Spleen (tissue), 11 donors: ENCODE results near the gene ZNF280D. TPM values are rescaled to one million over a fixed set of nuclear protein-coding genes. Genes with fewer than 3 reads are reported as not detected.

Experiments used
- DNase-seq: peaks from one replicate; pipeline ENCODE4 v3.0.0-alpha.2; 2020
- H3K27ac ChIP-seq, 8 donors: fragments of 200-600 bp; sonication (generic) in 7 of 8; 1 replicate in 4 of 8; 2 replicates in 4 of 8; pipeline versions ENCODE4 v1.5.0 to v1.8.0; 2016 to 2021; ENCODE audit warnings: inconsistent platforms in 4 of 8, mild to moderate bottlenecking in 4 of 8, moderate library complexity in 1 of 8
- H3K27me3 ChIP-seq, 7 donors: fragments of 200-600 bp; sonication (generic) in 6 of 7; replicated peaks in 1 of 7; 1 replicate in 4 of 7; 2 replicates in 3 of 7; pipeline versions ENCODE4 v1.5.0 to v1.8.0; 2016 to 2021; ENCODE audit warnings: inconsistent platforms in 3 of 7, mild to moderate bottlenecking in 1 of 7
- H3K36me3 ChIP-seq, 6 donors: fragments of 200-600 bp; sonication (generic) in 5 of 6; 1 replicate in 4 of 6; 2 replicates in 2 of 6; pipeline versions ENCODE4 v1.5.0 to v1.8.0; 2016 to 2021; ENCODE audit warnings: inconsistent platforms in 2 of 6
- H3K4me1 ChIP-seq, 6 donors: fragments of 200-600 bp; sonication (generic) in 5 of 6; 1 replicate in 3 of 6; 2 replicates in 3 of 6; pipeline versions ENCODE4 v1.5.0 to v1.8.0; 2016 to 2021; ENCODE audit warnings: inconsistent platforms in 3 of 6
- H3K4me3 ChIP-seq, 8 donors: fragments of 200-600 bp; sonication (generic) in 7 of 8; 1 replicate in 4 of 8; 2 replicates in 4 of 8; pipeline versions ENCODE4 v1.5.0 to v1.8.0; 2016 to 2021; ENCODE audit warnings: inconsistent platforms in 4 of 8, mild to moderate bottlenecking in 4 of 8, moderate library complexity in 2 of 8
- H3K9me3 ChIP-seq, 8 donors: fragments of 200-600 bp; sonication (generic) in 7 of 8; 1 replicate in 4 of 8; 2 replicates in 4 of 8; pipeline versions ENCODE4 v1.5.0 to v1.8.0; 2016 to 2021; ENCODE audit warnings: inconsistent platforms in 4 of 8
- POLR2A ChIP-seq, 3 donors: fragments of 450-650 bp; IDR thresholded peaks; one replicate each; pipeline ENCODE4 v1.5.1; 2017; ENCODE audit warnings: antibody characterized with exemption in 3 of 3, mild to moderate bottlenecking in 1 of 3
- POLR2AphosphoS5 ChIP-seq, 3 donors: sonication (generic); formaldehyde crosslinking; IDR thresholded peaks; one replicate each; pipeline ENCODE4 v1.5.1; 2017; ENCODE audit warnings: antibody characterized with exemption in 3 of 3
- WGBS, 5 donors: extraction: QIAGEN DNeasy Blood & Tissue Kit in 3 of 5; methylation state at CpG; one replicate each; pipeline versions ENCODE4 v1.1.5 to v1.1.7; 2013 to 2018; 5-methylcytosine and 5-hydroxymethylcytosine counted together
- intact Hi-C: fragments of 100-400 bp; cut with DNase I; formaldehyde crosslinking; loops from one replicate; pipeline ENCODE4 v1.15.0; 2023; ENCODE audit warnings: low total_unique reads
- polyA plus RNA-seq, 3 donors: library from polyadenylated mRNA; stranded (reverse); fragments of 200-250 nt; gene quantifications; one replicate each; pipeline ENCODE4 v1.2.1, GENCODE V29; 2013
- total RNA-seq, 7 donors: library from RNA; depleted of rRNA in 3 of 7; stranded (reverse); fragments of >200 nt in 3 of 7; fragmentation: NEBNext Ultra II Directional in 4 of 7; extraction: Animal tissue kit (Norgen Biotek cat#: 25700) in 4 of 7; gene quantifications; one replicate each; pipeline versions ENCODE4 v1.1.0 to v1.2.1, GENCODE V29; 2016 to 2021
- TF ChIP-seq, protein P1 (sequence below), 11 experiments: fragments of 200-600 bp in 7 of 11; fragments of 450-650 bp in 4 of 11; sonication (generic) in 4 of 11; IDR thresholded peaks in 8 of 11; conservative IDR thresholded peaks in 3 of 11; 1 replicate in 7 of 11; 2 replicates in 4 of 11; pipeline versions ENCODE4 v1.4.0 to v1.8.0; 2016 to 2021; ENCODE audit warnings: antibody characterized with exemption in 11 of 11, inconsistent platforms in 4 of 11, mild to moderate bottlenecking in 1 of 11
- donor health status: healthy with polysubstance abuse.
- donor health status: DM: no; HTN: no; CAD: no; lungs with moderate emphysema.
- donor health status: DM: no; HTN: no; CAD: no.
- donor health status: Bipolar disorder and iron deficiency.
- donor health status: healthy.
- donor health status: DM: no; HTN: no; CAD: no.
- donor health status: DM: yes; HTN: yes; CAD: no.

Gene ZNF280D
- total and polyA plus RNA-seq, 10 donors, result 15.5 to 71.3 (median 44.4) TPM

DNA sequence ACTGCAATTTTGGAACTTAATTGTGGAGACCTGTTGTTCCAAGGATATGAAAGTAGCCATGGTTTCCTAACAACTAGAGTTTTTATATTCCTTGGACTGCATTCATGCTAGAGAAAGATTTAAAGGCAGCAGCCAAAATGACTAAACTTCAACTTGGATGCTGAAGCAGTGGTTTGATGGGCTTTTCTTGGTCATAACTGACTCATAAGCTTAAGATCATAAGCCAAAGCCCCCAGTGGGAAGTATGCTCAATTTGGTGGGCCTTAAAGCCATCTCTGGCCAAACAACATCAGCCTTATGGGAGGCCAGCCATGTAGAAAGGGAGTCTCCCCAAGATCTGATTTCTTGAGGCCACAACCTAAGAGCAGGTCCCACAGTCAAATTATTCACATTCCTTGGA is 80.2 kb downstream of the ZNF280D start:
- no peak overlapping the region for H3K27ac ChIP-seq
- H3K27me3 ChIP-seq, result no peaks in the 10 kb centered on the region
- H3K4me3 ChIP-seq, result no peak overlapping the region
- H3K9me3 ChIP-seq, result no peaks in the 10 kb centered on the region
- TF ChIP-seq, protein P1, sequence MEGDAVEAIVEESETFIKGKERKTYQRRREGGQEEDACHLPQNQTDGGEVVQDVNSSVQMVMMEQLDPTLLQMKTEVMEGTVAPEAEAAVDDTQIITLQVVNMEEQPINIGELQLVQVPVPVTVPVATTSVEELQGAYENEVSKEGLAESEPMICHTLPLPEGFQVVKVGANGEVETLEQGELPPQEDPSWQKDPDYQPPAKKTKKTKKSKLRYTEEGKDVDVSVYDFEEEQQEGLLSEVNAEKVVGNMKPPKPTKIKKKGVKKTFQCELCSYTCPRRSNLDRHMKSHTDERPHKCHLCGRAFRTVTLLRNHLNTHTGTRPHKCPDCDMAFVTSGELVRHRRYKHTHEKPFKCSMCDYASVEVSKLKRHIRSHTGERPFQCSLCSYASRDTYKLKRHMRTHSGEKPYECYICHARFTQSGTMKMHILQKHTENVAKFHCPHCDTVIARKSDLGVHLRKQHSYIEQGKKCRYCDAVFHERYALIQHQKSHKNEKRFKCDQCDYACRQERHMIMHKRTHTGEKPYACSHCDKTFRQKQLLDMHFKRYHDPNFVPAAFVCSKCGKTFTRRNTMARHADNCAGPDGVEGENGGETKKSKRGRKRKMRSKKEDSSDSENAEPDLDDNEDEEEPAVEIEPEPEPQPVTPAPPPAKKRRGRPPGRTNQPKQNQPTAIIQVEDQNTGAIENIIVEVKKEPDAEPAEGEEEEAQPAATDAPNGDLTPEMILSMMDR (IDR thresholded peaks at IDR 0.05 in 8 of 11, conservative IDR thresholded peaks at IDR 0.05 in 3 of 11), result no peak
- TF ChIP-seq POLR2A (IDR thresholded peaks at IDR 0.05), result no peak
- no peak for TF ChIP-seq POLR2AphosphoS5 (IDR thresholded peaks at IDR 0.05)
- DNase-seq, result no peak
- no peaks in the 10 kb centered on the region for H3K4me1 ChIP-seq
- intact Hi-C loops, result no loop called here
- peaks cover 0 to 76% (median 13%) of the 10 kb centered on the region in 6 donors for H3K36me3 ChIP-seq

DNA sequence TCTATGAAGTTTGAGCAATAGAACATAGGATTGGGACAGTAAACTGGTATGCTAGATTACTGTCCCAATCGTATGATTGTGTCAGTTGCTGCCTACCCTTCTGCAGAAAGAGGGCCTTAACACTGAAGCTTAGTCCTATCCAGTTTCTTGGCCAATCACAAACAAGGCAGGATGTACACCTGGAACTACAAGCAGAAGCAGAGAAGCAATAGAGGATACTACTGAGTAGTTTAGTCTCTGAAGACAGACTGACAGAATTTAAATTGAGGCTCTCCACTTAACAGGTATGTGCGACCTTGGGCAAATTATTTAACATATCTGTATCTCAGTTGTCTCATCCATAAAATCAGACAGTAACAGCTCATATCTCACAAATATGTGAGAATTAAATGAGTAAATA is 85.0 kb downstream of the ZNF280D start:
- 66 to 93% (median 92%) methylated on average over 2 of the region's 2 CpGs for WGBS, 5 donors
- no peak overlapping the region for H3K27ac ChIP-seq
- peaks cover 0 to 67% (median 9%) of the 10 kb centered on the region in 6 donors for H3K36me3 ChIP-seq

DNA sequence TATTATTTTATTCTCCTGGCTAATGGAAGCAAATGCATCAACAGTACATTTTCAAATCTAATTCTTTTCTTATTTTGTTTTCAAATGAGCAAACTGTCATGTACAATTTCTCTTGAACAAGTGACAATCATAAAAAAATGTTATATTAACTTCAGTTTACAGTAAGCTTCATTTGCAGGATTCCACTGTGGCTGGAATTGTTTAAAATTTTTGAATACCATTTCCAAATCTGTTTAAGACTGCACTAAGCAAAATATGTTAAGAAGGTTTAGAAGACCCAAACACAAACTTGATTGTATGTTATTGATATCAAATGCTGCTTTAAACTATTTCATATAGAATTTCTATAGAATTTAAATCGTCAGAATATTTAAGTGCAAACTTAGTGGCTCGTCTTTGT is 92.8 kb downstream of the ZNF280D start:
- H3K4me3 ChIP-seq, result no peak overlapping the region
- H3K9me3 ChIP-seq, result no peaks in the 10 kb centered on the region
- no peaks in the 10 kb centered on the region for H3K4me1 ChIP-seq
- TF ChIP-seq POLR2AphosphoS5 (IDR thresholded peaks at IDR 0.05) (no peak), POLR2A (IDR thresholded peaks at IDR 0.05) (no peak)
- TF ChIP-seq, protein P1 (IDR thresholded peaks at IDR 0.05 in 8 of 11, conservative IDR thresholded peaks at IDR 0.05 in 3 of 11), result no peak
- H3K27me3 ChIP-seq, result no peaks in the 10 kb centered on the region
- WGBS, 5 donors, result 93 to 99% (median 97%) methylated on average over 2 of the region's 2 CpGs
- peaks cover 0 to 4% (median under 1%) of the 10 kb centered on the region in 6 donors for H3K36me3 ChIP-seq
- DNase-seq, result no peak
- no peak overlapping the region for H3K27ac ChIP-seq
- intact Hi-C loops, result no loop called here

More for the DNA sequence above, 85.0 kb downstream of the ZNF280D start:
- no peaks in the 10 kb centered on the region for H3K4me1 ChIP-seq
- no peaks in the 10 kb centered on the region for H3K27me3 ChIP-seq
- intact Hi-C loops, result no loop called here
- H3K4me3 ChIP-seq, result no peak overlapping the region
- DNase-seq, result no peak
- H3K9me3 ChIP-seq, result no peaks in the 10 kb centered on the region
- TF ChIP-seq POLR2AphosphoS5 (IDR thresholded peaks at IDR 0.05), result no peak
- TF ChIP-seq, protein P1 (IDR thresholded peaks at IDR 0.05 in 8 of 11, conservative IDR thresholded peaks at IDR 0.05 in 3 of 11), result no peak
- no peak for TF ChIP-seq POLR2A (IDR thresholded peaks at IDR 0.05)

DNA sequence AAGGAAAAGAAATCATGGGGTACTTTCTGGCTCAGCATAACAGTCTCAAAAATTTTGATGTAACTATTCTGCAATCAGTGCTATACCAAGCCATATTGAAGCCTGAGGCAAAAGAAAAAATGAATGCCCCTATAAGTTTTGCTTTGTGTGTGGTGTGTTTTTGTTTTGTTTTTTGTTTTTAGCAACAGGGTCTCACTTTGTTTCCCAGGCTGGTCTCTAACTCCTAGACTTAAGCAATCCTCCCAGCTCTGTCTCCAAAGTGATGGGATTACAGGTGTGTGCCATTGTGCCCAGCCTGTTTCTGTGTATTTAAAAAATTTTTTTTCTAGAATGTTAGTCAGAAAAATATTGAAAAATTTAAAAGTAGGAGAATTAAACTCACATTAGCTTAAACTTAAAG is 93.2 kb downstream of the ZNF280D start:
- Histone ChIP-seq H3K27me3 (no peaks in the 10 kb centered on the region), H3K4me3 (no peak overlapping the region), H3K4me1 (no peaks in the 10 kb centered on the region), H3K36me3 (peaks cover 0 to 4% (median 0%) of the 10 kb centered on the region in 6 donors), H3K9me3 (no peaks in the 10 kb centered on the region), H3K27ac (no peak overlapping the region)
- TF ChIP-seq POLR2AphosphoS5 (IDR thresholded peaks at IDR 0.05), result no peak
- TF ChIP-seq, protein P1 (IDR thresholded peaks at IDR 0.05 in 8 of 11, conservative IDR thresholded peaks at IDR 0.05 in 3 of 11), result no peak
- TF ChIP-seq POLR2A (IDR thresholded peaks at IDR 0.05), result no peak
- intact Hi-C loops, result no loop called here
- no peak for DNase-seq
